ENCODE results near the gene PLEK. TPM values are rescaled to one million over a fixed set of nuclear protein-coding genes. Genes with fewer than 3 reads are reported as not detected.

PLEK gene
- polyA plus RNA-seq, 4 donors = 2.5 to 6.6 (median 5.3) TPM

DNA sequence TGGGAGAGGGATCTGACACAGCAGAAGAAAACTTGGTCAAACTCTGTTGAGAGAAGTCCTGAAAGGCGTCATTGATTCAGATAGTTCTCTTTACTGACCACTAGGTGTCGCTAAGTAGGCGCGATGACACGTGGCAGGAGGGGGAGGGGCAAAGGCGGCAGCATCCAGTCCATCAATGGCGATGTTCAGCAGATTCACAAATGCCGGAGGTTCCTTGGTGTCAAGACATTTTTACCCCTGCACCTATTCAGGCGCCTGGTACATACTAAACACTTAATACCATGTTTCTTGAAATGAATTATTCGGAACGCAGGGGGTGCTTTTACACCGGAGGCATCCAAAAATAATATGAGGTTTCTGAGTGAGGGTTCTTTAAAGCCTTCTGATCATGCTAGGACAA, 3.0 kb upstream of the PLEK start:
- Histone ChIP-seq H3K27ac (ENCODE audit: low read depth in 1 of 3, low read length in 2 of 3) (no peak overlapping the region), H3K36me3 (ENCODE audit: control insufficient read depth in 3 of 3, insufficient read depth in 2 of 3, low read depth in 1 of 3, low read length in 3 of 3) (no peaks in the 10 kb centered on the region), H3K9me3 (ENCODE audit: control insufficient read depth in 2 of 2, insufficient read depth in 1 of 2, low read depth in 1 of 2, low read length in 1 of 2) (no peaks in the 10 kb centered on the region), H3K27me3 (ENCODE audit: control insufficient read depth in 3 of 3, insufficient read depth in 3 of 3, low read length in 3 of 3) (no peaks in the 10 kb centered on the region), H3K4me3 (ENCODE audit: low read depth in 1 of 3, low read length in 3 of 3) (no peak overlapping the region), H3K4me1 (ENCODE audit: control insufficient read depth in 3 of 3, insufficient read depth in 2 of 3, low read depth in 1 of 3, low read length in 2 of 3) (no peaks in the 10 kb centered on the region)
- FAIRE-seq = no peak
- peak; percentile 68 to 71 for DNase-seq
- WGBS, 3 donors = 23 to 26% (median 25%) methylated on average over 12 of the region's 12 CpGs

DNA sequence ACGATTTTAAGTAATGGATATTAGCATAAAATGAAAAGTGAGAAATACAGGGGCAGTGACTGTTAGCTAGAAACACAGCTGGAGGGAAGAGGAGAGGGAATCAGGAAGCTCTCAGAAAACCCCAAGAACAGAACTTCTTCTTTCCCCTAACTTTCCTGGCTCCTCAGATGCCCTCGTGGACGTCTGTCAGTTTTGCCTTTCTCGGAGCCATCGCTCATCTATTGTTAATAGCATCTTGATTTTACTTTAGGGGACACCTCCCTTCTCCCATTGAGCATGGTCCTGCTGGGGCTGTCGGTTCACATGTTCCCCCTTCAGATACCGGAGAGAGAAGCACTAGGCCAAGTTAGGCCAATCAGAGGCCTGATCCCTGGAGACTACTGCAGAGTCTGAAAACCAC, 2.3 kb upstream of the PLEK start:
- Histone ChIP-seq H3K27me3 (ENCODE audit: control insufficient read depth in 3 of 3, insufficient read depth in 3 of 3, low read length in 3 of 3) (no peaks in the 10 kb centered on the region), H3K27ac (ENCODE audit: low read depth in 1 of 3, low read length in 2 of 3) (no peak overlapping the region), H3K9me3 (ENCODE audit: control insufficient read depth in 2 of 2, insufficient read depth in 1 of 2, low read depth in 1 of 2, low read length in 1 of 2) (no peaks in the 10 kb centered on the region), H3K4me3 (ENCODE audit: low read depth in 1 of 3, low read length in 3 of 3) (no peak overlapping the region), H3K36me3 (ENCODE audit: control insufficient read depth in 3 of 3, insufficient read depth in 2 of 3, low read depth in 1 of 3, low read length in 3 of 3) (no peaks in the 10 kb centered on the region), H3K4me1 (ENCODE audit: control insufficient read depth in 3 of 3, insufficient read depth in 2 of 3, low read depth in 1 of 3, low read length in 2 of 3) (no peaks in the 10 kb centered on the region)
- DNase-seq = no peak
- WGBS, 3 donors = 84 to 94% (median 85%) methylated on average over 7 of the region's 7 CpGs
- no peak for FAIRE-seq

DNA sequence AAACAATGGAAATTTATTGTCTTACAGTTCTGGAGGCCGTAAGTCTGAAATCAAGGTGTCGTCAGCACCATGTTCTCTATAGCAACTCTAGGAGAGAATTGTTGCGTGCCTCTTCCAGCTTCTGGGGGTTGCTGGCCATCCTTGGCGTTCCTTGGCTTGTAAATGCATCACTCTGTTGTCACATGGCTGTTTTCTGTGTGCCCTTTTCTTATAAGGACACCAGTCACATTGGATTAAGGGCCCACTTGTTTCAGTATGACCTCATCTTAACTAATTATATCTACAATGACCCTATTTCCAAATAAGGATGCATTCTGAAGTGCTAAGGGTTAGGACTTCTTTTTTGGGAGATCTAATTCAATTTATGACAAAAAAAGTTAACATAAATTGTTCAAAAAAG, 1.4 kb upstream of the PLEK start:
- no peak for FAIRE-seq
- Histone ChIP-seq H3K27me3 (ENCODE audit: control insufficient read depth in 3 of 3, insufficient read depth in 3 of 3, low read length in 3 of 3) (no peaks in the 10 kb centered on the region), H3K36me3 (ENCODE audit: control insufficient read depth in 3 of 3, insufficient read depth in 2 of 3, low read depth in 1 of 3, low read length in 3 of 3) (no peaks in the 10 kb centered on the region), H3K27ac (ENCODE audit: low read depth in 1 of 3, low read length in 2 of 3) (no peak overlapping the region), H3K9me3 (ENCODE audit: control insufficient read depth in 2 of 2, insufficient read depth in 1 of 2, low read depth in 1 of 2, low read length in 1 of 2) (no peaks in the 10 kb centered on the region), H3K4me1 (ENCODE audit: control insufficient read depth in 3 of 3, insufficient read depth in 2 of 3, low read depth in 1 of 3, low read length in 2 of 3) (peaks cover 0 to 2% (median 0%) of the 10 kb centered on the region in 3 donors), H3K4me3 (ENCODE audit: low read depth in 1 of 3, low read length in 3 of 3) (no peak overlapping the region)
- 86 to 99% (median 98%) methylated on average over 4 of the region's 4 CpGs for WGBS, 3 donors
- no peak for DNase-seq

DNA sequence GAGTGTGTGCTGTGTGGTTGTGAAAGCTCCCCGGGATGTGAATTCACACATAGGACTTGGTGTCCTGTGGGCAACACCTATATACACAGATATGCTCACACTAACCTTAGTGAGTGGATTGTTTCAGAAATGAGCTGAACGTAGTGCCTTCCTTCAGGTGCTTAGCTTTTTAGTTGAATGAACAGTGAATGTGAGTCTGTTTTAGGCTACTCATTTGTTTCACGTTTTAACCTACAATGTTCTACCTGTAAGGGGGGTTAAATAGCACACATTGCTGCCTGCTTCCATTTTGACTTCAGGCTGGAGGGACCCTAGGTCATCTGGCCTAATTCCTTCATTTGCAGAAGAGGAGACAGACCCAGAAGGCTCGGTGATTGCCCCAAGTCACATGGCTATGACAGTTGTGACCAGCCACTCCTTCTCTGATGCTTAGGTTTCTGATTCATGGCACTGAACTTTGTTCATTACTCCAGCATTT, 1.0 kb downstream of the PLEK start:
- H3K9me3 ChIP-seq (ENCODE audit: control insufficient read depth in 2 of 2, insufficient read depth in 1 of 2, low read depth in 1 of 2, low read length in 1 of 2) = no peaks in the 10 kb centered on the region
- H3K27ac ChIP-seq (ENCODE audit: low read depth in 1 of 3, low read length in 2 of 3) = peak overlapping the region in 1 of 3 donors; percentile 71
- no peak overlapping the region for H3K4me3 ChIP-seq (ENCODE audit: low read depth in 1 of 3, low read length in 3 of 3)
- FAIRE-seq = no peak
- H3K27me3 ChIP-seq (ENCODE audit: control insufficient read depth in 3 of 3, insufficient read depth in 3 of 3, low read length in 3 of 3) = no peaks in the 10 kb centered on the region
- peaks cover 0 to 2% (median 0%) of the 10 kb centered on the region in 3 donors for H3K4me1 ChIP-seq (ENCODE audit: control insufficient read depth in 3 of 3, insufficient read depth in 2 of 3, low read depth in 1 of 3, low read length in 2 of 3)
- H3K36me3 ChIP-seq (ENCODE audit: control insufficient read depth in 3 of 3, insufficient read depth in 2 of 3, low read depth in 1 of 3, low read length in 3 of 3) = no peaks in the 10 kb centered on the region
- WGBS, 3 donors = 64 to 68% (median 68%) methylated on average over 4 of the region's 4 CpGs
- peak in 1 of 2 donors; percentile 41 for DNase-seq

DNA sequence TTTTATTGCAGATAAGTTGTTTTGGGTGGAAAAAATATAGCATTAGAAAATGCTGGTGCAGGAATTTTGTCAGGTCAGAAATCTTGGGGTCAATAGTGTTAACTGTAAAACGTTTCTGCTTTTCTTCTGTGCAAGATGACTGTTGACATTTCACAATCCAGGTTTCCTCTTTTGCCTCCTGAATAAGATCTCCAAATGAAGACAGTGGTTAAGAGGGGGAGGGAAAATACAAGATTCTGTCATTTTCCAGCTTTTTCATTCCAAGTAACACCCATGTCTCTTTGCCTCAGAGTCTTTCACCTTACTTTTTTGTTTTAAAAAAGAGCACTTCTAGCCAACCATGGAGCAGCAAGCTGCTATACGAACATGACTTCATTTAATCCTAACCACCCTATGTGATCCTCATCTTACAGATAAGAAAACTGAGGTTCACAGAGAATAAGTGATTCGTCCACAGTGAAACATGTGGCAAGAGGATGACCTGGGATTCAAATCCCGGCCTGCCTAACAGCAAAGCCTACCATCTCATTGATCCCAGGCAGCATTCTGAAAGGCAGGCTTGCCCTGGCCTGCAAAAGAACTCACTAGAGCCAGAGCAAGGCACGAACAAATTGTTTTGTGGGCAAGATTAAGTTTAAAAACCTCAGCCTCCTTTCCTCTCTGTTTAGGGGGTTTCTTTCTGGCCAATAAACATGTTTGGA, 3.0 kb downstream of the PLEK start:
- H3K9me3 ChIP-seq (ENCODE audit: control insufficient read depth in 2 of 2, insufficient read depth in 1 of 2, low read depth in 1 of 2, low read length in 1 of 2) = no peaks in the 10 kb centered on the region
- no peaks in the 10 kb centered on the region for H3K27me3 ChIP-seq (ENCODE audit: control insufficient read depth in 3 of 3, insufficient read depth in 3 of 3, low read length in 3 of 3)
- no peak overlapping the region for H3K27ac ChIP-seq (ENCODE audit: low read depth in 1 of 3, low read length in 2 of 3)
- DNase-seq (no peak), FAIRE-seq (no peak)
- no peak overlapping the region for H3K4me3 ChIP-seq (ENCODE audit: low read depth in 1 of 3, low read length in 3 of 3)
- H3K36me3 ChIP-seq (ENCODE audit: control insufficient read depth in 3 of 3, insufficient read depth in 2 of 3, low read depth in 1 of 3, low read length in 3 of 3) = no peaks in the 10 kb centered on the region
- H3K4me1 ChIP-seq (ENCODE audit: control insufficient read depth in 3 of 3, insufficient read depth in 2 of 3, low read depth in 1 of 3, low read length in 2 of 3) = peaks cover 0 to 2% (median 0%) of the 10 kb centered on the region in 3 donors
- WGBS, 3 donors = 64 to 66% (median 65%) methylated on average over 5 of the region's 5 CpGs

DNA sequence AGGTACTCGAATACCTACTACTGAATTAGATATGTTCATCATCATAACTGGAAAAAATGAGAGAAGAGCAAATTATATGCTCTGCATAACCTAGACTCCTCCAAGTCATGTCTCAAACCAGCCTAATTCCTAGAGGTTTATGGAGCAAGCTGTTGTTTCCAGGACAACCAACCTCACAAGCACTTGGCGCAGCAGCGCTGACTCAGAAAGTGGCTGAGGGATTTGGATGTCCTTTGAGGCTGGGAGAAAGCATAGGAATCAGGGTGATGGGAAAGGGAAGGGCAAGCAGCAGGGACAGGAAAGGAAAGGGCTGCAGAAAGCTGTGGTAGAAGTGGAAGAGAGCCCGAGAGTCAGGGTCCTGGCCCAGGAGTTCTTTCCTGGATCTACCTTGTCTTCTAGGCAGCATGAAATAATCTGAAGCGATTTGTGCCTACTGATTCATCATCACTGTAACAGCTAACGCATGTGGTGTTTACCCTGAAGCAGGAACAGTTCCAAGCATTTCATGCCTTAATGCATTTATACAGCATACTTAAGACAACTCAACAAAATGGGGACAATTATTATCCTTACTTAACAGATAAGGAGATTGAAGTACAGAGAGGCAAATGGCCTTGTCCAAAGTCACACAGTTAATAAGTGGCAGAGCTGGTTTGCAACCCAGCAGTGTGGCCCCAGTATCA, 3.7 kb downstream of the PLEK start:
- FAIRE-seq = no peak
- H3K4me3 ChIP-seq (ENCODE audit: low read depth in 1 of 3, low read length in 3 of 3) = no peak overlapping the region
- H3K9me3 ChIP-seq (ENCODE audit: control insufficient read depth in 2 of 2, insufficient read depth in 1 of 2, low read depth in 1 of 2, low read length in 1 of 2) = no peaks in the 10 kb centered on the region
- DNase-seq = peak in 1 of 2 donors; percentile 57
- H3K27me3 ChIP-seq (ENCODE audit: control insufficient read depth in 3 of 3, insufficient read depth in 3 of 3, low read length in 3 of 3) = no peaks in the 10 kb centered on the region
- H3K36me3 ChIP-seq (ENCODE audit: control insufficient read depth in 3 of 3, insufficient read depth in 2 of 3, low read depth in 1 of 3, low read length in 3 of 3) = no peaks in the 10 kb centered on the region
- 59 to 69% (median 62%) methylated on average over 6 of the region's 6 CpGs for WGBS, 3 donors
- peaks cover 0 to 2% (median 0%) of the 10 kb centered on the region in 3 donors for H3K4me1 ChIP-seq (ENCODE audit: control insufficient read depth in 3 of 3, insufficient read depth in 2 of 3, low read depth in 1 of 3, low read length in 2 of 3)
- H3K27ac ChIP-seq (ENCODE audit: low read depth in 1 of 3, low read length in 2 of 3) = no peak overlapping the region

DNA sequence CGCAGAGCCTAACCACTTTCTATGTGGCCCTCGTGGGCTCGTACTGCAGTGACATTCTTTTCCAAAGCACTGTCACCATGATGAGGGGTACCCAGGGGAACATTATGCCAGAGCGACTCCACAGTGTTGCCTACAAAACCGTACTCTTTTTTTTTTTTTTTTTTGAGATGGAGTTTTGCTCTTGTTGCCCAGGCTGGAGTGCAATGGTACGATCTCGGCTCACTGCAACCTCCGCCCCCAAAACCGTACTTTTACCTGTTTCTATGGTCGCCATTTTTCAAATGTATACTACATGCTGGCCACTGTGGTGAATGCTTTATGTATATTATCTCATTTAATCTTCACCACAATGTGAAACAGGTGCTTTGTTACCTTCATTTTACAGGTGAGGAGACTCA, 4.3 kb downstream of the PLEK start:
- H3K27me3 ChIP-seq (ENCODE audit: control insufficient read depth in 3 of 3, insufficient read depth in 3 of 3, low read length in 3 of 3) = no peaks in the 10 kb centered on the region

DNA sequence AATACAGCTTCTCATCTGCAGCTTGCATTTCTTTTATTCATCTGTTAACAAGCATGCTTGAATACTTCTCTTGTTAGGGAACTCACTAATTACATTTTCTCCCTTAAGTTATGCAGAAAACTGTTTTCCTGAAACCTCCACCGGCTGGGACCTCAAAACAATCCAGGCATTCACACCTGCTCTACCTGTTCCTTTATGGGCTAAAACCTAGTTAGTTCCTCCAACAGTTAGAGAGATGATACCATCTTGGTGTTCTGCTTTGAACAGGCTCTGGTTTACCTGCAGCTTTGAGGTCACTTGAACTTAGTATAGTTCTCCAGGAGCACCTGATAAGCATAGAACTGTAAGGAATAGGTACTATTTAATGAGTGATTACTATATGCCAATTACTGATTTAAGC, 6.1 kb downstream of the PLEK start:
- no peak overlapping the region for H3K4me3 ChIP-seq (ENCODE audit: low read depth in 1 of 3, low read length in 3 of 3)
- peaks cover 0 to 2% (median 0%) of the 10 kb centered on the region in 3 donors for H3K27me3 ChIP-seq (ENCODE audit: control insufficient read depth in 3 of 3, insufficient read depth in 3 of 3, low read length in 3 of 3)
- no peak overlapping the region for H3K27ac ChIP-seq (ENCODE audit: low read depth in 1 of 3, low read length in 2 of 3)
- no peaks in the 10 kb centered on the region for H3K9me3 ChIP-seq (ENCODE audit: control insufficient read depth in 2 of 2, insufficient read depth in 1 of 2, low read depth in 1 of 2, low read length in 1 of 2)
- FAIRE-seq (no peak), DNase-seq (no peak)
- peaks cover 0 to 2% (median 0%) of the 10 kb centered on the region in 3 donors for H3K4me1 ChIP-seq (ENCODE audit: control insufficient read depth in 3 of 3, insufficient read depth in 2 of 3, low read depth in 1 of 3, low read length in 2 of 3)
- H3K36me3 ChIP-seq (ENCODE audit: control insufficient read depth in 3 of 3, insufficient read depth in 2 of 3, low read depth in 1 of 3, low read length in 3 of 3) = no peaks in the 10 kb centered on the region
- 38 to 42% (median 41%) methylated on average over 1 of the region's 1 CpG for WGBS, 3 donors

More for the DNA sequence above, 4.3 kb downstream of the PLEK start:
- Histone ChIP-seq H3K4me3 (ENCODE audit: low read depth in 1 of 3, low read length in 3 of 3) (no peak overlapping the region), H3K27ac (ENCODE audit: low read depth in 1 of 3, low read length in 2 of 3) (no peak overlapping the region), H3K9me3 (ENCODE audit: control insufficient read depth in 2 of 2, insufficient read depth in 1 of 2, low read depth in 1 of 2, low read length in 1 of 2) (no peaks in the 10 kb centered on the region), H3K4me1 (ENCODE audit: control insufficient read depth in 3 of 3, insufficient read depth in 2 of 3, low read depth in 1 of 3, low read length in 2 of 3) (peaks cover 0 to 2% (median 0%) of the 10 kb centered on the region in 3 donors), H3K36me3 (ENCODE audit: control insufficient read depth in 3 of 3, insufficient read depth in 2 of 3, low read depth in 1 of 3, low read length in 3 of 3) (no peaks in the 10 kb centered on the region)
- 82 to 91% (median 87%) methylated on average over 10 of the region's 10 CpGs for WGBS, 3 donors
- FAIRE-seq = no peak
- DNase-seq = no peak
